HG03521 (cell line): ENCODE results near the gene PON3.

Source experiments
- ATAC-seq: cut with Tn5 transposase; IDR thresholded peaks from one replicate; pipeline ENCODE4 v1.9.1; 2021; ENCODE audit warnings: mild to moderate bottlenecking, moderate library complexity; ENCODE audit not compliant: unreplicated experiment

Gene PON3

DNA sequence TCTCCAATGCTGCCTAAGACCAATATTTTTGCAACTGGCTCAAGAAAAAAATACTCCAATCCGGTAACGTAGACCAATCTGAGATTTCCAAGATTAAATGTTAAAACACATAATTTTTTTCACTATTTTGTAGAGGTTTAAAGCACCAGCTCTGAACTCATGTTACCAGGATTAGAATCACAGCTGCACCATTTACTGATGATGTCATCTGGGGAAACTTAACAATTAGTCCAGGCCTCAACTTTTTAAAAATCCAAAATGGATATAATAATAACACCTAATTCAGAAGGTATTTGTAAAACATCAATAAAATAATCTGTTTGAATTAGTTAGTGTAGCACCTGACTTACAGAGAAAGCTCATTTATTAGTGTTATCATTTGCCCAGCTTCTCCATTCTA lies 86.2 kb downstream of the PON3 start:
- ATAC-seq, result no peak
